Activated CD4-positive, CD25-positive, alpha-beta regulatory T cell treated with anti-CD3 and anti-CD28 coated beads, Interleukin-2, amount 50 U/mL, for 24 hours (primary cell): ENCODE data around the gene PTPRA.
"Not testable (repeated sequence)": the region's sequence is repeated elsewhere in the genome, so short reads cannot be mapped to it uniquely, and the experiment has no call there.

Source experiments
- ATAC-seq, 2 donors: fragments of 150-1000 bp; cut with Tn5 transposase; one replicate each; pipeline ENCODE4 v1.10.0; 2021; ENCODE audit warnings: mild to moderate bottlenecking in 1 of 2, moderate library complexity in 1 of 2

PTPRA gene

DNA sequence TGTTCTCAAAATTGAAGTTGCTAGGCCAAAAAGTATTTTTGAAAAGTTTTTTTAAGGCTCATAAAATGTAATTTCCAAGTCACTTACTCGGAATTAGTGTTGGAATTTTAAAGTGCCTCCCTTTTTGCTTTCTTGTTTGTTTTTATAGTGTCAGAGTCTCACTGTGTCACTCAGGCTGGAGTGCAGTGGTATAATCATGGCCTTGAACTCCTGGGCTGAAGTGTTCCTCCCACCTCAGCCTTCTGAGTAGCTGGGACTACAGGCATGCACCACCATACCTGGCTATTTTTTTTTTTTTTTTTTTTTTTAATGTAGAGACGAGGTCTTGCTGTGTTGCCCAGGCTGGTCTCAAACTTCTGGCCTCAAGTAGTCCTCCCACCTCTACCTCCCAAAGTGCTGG lies 130.1 kb downstream of the PTPRA start:
- ATAC-seq = no peak

DNA sequence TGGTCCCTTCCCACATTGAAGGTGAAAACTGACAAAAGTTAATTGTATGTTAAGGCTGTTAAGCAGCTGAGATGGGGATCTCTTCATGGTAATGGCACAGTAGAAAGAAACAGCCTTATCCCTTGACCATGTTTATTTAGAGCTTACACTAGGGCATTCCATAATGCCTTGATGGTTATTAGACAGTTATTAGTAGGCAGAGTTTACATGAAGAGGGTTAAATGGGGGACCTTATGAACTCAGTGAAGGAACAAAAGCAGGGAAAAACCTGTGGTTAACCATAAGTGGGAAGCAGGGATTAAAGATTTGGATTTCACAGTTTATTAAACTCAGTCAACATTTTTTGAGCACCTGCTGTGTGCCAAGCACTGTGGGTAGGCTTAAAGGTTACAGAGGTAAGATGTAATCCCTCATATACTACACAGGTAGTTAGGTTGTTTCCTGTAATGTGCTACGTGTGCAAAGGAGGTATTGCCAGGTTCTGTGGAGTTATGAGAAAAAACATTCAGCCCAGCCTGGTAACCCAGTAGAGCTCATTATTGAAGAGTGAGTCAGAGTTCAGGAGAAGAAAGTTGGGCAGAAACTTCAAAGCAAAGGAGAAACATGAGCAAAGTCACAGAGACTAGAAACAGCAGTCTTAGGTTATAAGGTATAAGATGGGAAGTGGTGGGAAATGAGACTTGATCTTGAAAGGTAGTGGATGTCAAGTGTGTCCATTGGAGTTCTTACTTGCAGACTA lies 137.9 kb downstream of the PTPRA start:
- peak; percentile 74 to 80 for ATAC-seq

DNA sequence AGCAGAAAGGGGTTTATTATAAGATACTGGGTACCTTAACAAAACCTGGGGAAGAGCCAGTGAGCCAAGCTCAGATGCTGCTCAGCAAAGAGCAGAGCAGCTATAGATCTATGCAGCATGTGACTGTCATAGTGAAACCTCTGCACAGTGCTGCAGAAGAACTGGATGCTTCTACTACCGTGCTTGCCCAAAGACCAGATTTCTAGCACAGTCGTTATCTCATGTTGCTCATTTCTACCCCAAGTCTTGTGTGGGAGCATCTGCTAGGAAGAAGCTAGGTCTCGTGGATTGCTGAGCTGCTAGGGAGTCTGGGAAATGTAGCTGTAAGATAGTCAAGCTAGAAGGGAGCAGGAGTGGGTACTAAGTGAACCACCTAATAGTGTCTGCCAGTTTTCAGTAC lies 138.5 kb downstream of the PTPRA start:
- ATAC-seq = peak; percentile 73 to 79

DNA sequence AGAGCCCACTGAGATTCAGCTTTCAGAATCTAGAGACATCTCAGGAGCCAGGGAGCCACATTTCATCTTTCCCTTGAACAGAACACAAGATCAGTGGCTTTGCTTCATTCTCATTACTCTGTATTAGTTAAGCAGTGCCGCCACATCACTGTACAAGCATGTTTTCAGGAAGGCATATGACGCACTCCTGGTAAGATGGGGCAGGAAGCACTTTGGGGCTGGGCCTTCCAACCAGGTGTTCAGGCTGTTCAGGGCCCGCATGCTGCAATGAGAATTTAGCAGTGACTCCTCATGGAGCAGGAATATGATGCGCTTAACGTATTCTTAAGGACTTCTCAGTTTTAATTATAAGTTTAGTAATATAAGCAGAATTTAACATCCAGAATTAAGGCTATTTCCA lies 140.5 kb downstream of the PTPRA start:
- no peak for ATAC-seq

DNA sequence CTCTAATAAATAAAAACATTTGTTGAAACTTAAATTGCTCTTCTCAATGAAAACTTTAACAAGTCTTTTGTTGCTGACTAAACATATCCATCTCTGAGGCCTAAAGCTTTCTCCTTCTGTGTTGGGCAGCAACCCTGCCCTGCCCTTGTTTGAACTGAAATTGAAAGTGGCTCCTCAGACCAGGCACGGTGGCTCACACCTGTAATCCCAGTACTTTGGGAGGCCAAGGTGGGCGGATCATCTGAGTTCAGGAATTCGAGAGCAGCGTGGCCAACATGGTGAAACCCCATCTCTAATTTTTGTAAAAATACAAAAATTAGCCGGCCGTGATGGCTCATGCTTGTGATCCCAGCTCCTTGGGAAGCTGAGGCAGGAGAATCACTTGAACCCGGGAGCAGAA lies 140.9 kb downstream of the PTPRA start:
- no peak for ATAC-seq

DNA sequence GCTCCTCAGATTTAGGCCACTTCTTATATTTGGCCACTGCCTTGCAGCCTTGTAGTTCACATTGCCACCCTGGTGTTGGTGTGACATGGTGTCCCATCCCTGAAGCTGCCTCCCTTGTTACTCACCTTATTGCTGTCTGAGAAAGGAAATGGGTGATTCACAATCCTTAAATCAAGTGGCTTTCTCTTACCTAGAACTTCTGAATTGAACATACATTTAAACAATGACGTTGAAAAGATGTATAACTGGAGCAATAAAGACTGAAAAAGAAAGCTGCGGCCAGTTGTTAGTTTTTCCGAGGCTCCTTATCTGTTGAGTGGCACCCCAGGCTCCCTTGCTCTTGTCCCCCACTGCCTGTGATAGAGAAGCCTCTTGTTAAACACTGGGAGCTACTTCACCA lies 141.4 kb downstream of the PTPRA start:
- ATAC-seq = peak; percentile 51 to 62

DNA sequence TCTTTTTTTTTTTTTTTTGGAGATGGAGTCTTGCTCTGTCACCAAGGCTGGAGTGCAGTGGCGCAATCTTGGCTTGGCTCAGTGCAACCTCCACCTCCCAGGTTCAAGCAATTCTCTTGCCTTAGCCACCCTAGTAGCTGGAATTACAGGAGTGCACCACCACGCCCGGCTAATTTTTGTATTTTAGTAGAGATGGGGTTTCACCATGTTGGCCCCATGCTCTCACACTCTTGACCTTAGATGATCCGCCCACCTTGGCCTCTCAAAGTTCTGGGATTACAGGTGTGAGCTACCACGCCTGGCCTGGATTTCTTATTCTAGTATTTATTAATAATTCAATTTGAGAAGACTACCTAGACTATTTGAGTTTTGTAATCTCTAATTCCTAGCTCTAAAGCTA lies 142.0 kb downstream of the PTPRA start:
- ATAC-seq = not testable (repeated sequence)

DNA sequence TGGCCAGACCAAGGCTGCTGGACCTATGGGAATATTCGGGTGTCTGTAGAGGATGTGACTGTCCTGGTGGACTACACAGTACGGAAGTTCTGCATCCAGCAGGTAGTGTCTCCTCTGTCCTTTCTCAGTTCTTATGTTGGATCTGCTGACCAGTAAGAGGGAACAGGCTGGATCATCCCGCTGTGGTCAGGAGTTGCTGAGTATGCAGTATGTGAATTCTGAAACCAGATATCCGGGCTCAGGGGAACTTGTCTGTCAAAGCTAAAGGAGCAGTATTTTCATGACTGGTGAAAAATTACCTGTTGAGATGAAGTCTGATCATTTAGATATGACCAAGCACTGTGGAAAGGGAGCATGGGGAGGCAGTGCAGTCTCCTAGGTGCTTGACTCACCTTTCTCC lies 148.0 kb downstream of the PTPRA start:
- ATAC-seq = no peak

DNA sequence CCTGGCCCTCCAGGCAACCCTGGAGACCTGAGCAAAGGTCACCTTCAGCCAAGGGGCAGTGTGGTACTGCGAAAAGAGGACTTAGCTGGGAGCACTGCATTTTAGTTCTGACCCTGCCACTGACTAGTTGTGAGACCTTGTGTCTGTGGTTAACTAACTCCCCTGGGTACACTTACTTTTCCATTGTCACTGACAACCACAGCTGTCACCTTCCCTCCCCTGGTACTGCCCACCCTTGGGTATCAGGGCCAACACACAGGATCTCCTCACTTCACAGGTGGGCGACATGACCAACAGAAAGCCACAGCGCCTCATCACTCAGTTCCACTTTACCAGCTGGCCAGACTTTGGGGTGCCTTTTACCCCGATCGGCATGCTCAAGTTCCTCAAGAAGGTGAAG lies 148.5 kb downstream of the PTPRA start:
- no peak for ATAC-seq

DNA sequence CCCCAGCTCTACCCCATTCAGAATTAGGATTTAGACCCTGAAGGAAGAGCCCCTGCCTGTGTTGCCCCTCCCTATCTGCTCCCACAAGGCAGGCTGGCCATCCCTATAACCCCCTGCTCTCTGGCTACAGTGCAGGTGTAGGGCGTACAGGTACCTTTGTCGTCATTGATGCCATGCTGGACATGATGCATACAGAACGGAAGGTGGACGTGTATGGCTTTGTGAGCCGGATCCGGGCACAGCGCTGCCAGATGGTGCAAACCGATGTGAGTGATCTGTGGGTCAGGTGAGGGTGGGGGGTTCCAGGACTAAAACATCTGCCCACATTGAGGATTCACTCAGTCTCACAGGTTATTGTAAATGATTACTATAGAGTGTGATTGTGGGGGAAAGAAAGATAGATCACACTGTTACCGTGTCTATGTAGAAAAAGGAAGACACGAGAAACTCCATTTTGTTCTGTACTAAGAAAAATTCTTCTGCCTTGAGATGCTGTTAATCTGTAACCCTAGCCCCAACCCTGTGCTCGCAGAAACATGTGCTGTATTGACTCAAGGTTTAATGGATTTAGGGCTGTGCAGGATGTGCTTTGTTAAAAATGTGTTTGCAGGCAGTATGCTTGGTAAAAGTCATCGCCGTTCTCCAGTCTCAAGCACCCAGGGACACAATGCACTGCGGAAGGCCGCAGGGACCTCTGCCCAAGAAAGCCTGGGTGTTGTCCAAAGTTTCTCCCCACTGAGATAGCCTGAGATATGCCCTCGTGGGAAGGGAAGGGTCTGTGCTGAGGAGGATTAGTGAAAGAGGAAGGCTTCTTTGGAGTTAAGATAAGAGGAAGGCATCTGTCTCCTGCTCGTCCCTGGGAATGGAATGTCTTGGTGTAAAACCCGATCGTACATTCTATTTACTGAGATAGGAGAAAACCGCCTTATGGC lies 149.5 kb downstream of the PTPRA start:
- not testable (repeated sequence) for ATAC-seq

DNA sequence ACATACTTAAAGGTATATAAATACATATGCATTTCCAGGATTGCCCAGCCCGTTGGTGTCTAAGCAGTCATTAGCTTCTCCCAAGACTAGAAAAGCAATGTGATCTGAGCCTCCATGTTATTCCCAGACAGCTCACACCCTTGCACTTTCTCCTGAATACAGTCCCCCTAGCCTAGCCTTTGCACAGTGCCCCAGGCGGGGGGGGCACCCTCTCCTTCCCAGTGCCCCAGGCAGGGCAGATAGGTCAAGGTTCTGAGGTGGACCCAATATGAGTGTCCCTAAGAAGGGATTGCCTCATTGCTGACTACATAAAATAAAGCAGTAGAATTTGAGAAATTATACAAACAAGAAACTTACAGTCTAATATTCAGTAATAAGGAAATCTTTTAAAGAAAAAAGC lies 154.7 kb downstream of the PTPRA start:
- no peak for ATAC-seq

DNA sequence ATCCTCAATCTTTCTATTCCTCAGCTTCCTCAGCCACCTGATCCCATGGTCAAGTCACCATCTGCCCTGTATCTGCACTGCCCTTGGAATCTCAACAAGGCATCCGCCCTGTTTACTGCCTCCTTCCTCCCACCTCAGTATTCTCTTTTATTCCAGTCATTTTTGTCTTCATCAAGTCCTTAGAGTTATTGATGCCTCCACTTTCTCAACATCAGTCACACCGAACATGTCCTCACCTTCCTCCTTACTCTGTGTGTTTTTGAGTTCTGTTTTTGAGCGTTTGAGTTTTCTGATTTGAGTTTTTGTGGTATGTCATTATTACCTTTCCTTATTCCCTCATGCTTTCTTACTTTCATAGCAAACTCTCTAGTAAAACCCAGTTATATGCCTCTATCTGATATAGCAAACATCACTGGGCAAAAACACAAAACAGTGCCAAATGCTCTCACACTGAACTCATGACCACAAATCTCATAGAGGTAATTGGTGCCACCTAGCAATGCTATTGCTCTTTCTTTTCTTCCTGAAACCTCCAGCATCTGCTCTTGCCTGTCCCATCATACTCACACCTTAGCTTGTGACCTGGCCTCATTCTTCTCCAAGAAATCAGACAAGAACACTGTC lies 158.4 kb downstream of the PTPRA start:
- ATAC-seq = no peak

DNA sequence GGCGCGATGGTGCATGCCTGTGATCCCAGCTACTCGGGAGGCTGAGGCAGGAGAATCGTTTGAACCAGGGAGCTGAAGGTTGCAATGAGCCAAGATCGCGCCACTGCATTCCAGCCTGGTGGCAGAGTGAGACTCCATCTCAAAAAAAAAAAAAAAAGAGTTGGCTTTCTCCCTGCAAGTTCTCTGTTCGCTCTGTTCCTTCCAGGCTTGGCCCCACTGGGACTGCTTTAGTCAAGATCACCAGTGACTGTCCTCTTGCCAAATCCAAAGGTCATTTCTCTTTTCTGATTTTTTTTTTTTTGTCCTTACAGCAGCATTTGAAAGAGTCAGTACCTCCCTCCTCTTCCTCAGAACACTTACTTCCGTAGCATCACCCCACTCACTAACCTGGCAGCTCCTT lies 159.3 kb downstream of the PTPRA start:
- ATAC-seq = no peak

DNA sequence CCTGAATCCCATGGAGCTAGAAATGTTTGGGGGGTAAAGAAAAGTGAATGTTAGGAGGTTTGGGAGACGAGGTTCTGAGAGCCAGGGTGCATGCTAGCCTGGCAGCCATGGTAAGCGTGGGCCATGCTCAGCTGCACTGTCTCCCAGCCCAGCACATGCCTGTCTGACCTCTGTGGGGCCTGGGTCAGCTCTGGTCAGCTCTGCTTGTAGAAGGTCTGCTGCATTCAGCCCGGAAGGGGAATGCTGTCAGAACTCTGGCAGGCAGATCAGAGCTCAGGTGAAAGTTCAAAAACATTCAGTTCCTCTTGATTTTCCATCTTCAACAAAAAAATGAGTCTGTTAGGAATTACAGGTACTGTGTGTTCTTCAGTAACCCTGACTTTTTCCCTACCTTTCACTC lies 164.4 kb downstream of the PTPRA start:
- no peak for ATAC-seq

DNA sequence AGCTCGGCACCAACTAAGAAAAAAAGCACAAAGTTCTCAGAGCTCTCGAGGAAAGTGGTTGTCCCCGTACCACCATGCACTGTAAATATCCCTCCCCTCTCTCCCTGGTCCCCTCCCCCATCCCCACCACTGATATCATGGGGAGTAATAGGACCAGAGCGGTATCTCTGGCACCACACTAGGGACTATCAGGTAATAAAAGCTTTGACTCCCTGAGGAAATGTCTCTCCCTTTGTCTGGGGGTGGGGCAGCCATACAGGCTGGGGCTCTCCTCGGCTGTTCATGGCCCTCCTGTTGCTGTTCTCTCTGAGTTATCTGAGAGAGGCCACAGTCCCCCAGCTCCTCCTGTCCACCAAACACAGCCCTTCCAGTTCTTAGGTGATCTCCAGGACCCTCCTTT lies 165.2 kb downstream of the PTPRA start:
- ATAC-seq = no peak

DNA sequence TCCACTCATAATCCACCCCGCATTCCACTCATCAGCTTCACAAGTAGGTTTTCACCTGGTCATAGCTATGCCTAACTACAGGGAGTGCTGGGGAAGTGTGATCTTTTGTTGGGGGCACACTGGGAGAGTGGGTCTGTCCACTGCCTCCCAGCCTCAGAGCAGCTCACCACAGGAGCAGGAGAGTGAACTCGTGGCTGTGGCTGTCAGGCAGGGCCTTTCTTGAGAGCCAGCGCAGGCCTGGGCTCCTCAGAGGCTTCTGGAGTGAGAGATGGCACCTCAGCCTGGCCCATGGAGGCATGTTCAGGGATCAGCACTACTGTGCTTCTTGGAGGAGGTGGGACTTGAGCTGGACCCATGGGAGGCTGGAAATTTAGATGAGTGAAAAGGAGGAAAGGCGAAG lies 166.1 kb downstream of the PTPRA start:
- ATAC-seq = no peak

DNA sequence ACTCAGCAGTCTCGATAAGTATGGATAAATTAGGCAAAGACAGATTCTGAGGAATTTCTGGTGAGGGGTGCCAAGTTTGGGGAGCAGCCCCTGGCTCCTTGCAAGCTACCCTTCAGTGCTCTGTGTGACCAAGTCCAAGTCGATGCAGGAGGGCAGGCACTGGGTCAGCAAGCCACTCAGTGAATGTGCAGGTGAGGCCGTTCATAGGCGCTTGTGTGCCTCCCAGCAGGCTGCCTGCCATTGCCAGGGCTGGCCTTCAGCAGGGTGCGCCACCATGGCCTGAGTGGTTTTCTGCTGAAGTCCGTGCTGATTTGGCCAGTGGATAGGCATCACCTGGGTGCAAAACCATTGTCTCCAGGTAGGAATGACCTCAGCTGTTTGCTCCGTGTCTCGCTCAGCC lies 166.8 kb downstream of the PTPRA start:
- ATAC-seq = no peak

DNA sequence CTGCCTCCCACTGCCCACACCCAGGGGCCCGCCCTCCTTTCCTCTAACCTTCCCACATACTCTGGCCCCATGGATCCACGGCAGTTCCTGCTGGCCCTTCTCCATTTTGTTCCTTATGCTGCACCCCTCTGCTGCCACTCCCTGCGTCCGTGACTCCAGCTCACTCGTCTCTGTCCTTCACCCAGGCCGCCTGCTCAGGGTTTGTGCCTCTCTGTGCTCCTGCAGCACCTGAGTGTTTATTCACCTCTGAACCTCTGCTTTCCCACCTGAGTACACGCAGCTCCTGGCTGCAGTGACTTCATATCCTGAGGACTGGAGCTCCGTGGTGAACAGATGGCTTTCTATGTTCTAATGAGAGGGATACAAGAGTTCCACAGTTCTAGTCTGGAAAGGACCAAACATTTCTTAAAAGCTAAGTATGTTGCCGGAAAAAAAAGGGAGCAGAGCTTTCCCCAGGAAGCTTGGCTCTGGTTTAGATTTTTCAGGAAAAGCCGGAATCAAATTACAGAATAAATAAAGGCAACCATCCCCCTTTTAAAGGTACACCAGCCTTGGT lies 168.7 kb downstream of the PTPRA start:
- no peak for ATAC-seq

DNA sequence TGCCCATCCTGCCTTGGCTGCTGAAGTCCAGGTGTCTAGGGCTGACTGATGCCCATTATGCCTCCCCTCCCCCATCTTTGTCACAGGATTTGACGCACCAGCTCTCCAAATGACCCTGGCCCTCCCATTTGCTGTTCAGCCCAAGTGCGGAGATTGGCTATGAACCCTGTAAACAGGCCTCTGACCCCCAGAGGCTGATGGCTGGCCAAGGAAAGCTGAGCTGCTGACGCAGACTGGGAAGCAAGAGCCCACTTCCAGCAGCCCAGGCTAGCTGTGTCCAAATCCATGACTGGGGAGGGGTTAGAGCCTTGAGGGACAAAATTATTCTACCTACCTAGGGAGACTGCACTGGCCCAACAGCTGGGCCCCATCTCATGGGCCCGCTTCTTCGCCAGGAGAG lies 169.3 kb downstream of the PTPRA start:
- no peak for ATAC-seq

DNA sequence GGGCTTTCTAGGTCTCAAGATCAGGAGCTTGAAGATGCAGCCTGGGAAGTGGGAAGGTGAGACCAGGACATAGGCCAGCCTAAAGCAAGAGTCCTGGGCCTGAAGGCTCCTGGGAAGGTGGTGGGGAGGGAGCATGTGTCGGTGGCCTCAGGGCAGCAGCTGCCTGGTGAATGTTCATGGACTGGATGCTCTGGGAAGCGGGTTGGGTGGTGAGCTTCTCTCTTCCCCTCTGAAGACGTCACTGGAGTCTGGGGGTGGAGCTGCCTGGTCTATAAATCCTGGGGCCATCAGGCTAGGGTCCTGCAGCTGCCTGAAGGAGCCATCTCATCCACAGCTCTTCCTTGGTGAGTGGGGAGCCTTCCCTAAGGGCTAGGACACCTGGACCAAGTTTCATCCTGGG lies 170.0 kb downstream of the PTPRA start, which contains the start of gene GNRH2:
Gene GNRH2 (plus strand): TSS at position 301 of the 400 bp plus-strand sequence. CDS start 793 bp downstream, outside the sequence.
- no peak for ATAC-seq

DNA sequence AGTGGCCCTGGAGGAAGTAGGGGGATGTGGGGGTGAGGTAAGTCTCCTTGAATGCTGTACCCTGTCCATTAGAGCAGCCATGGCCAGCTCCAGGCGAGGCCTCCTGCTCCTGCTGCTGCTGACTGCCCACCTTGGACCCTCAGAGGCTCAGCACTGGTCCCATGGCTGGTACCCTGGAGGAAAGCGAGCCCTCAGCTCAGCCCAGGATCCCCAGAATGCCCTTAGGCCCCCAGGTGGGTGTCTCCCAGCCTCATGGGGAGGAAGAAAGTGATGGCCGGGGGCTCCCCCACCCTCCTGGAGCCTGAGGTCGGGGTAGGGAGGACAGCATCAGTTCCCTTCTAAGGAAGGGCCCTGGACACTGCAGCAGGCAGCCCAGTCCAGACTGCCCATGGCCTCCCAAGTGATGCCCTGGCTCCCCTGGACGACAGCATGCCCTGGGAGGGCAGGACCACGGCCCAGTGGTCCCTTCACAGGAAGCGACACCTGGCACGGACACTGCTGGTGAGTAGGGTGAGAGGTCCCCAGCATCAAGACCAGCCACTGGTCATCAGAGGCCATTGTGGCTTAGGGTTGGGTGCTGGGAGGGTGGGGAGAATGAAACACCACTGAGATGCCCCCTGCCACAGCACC lies 171.2 kb downstream of the PTPRA start:
- ATAC-seq = no peak

DNA sequence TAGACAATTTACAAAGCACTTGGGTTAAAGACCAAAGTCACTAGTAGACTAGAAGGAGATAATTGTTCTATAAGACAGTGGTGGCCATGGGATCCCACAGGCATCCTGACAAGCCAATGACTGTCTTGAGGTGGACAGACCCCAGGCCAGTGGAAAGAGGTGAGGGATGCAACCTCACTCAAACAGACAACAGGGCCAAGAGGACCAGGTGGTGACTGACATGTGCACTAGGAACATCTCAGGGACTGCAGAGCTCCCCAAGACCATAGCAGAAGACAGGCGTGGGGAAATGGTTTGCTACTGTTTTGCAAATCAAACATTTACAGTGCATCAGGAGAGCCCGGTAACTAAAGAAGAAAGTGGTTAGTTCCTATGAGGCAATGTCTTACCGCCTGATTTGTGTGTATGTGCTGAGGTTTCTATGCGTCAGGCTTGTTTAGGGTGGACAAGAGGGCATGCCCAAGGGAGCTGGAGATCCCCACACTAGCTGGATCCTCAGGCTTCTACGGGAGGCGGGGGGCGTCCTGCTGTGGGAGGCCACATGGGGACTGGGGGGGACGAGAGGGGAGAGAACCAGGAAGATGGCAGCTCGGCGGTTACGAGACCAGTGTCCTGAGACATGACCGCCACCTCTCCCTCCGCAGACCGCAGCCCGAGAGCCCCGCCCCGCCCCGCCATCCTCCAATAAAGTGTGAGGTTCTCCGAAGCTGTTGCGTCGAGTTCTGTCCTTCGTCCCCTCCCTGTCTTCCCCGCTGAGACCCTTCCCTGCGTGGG lies 171.9 kb downstream of the PTPRA start:
- peak; percentile 37 to 44 for ATAC-seq
